ENCODE results near the gene DPRX. TPM values are rescaled to one million over a fixed set of nuclear protein-coding genes. Genes with fewer than 3 reads are reported as not detected.
"Not testable (repeated sequence)": the region's sequence is repeated elsewhere in the genome, so short reads cannot be mapped to it uniquely, and the experiment has no call there.

Gene DPRX
- total RNA-seq, 2 experiments from 2014 or later, result not detected

DNA sequence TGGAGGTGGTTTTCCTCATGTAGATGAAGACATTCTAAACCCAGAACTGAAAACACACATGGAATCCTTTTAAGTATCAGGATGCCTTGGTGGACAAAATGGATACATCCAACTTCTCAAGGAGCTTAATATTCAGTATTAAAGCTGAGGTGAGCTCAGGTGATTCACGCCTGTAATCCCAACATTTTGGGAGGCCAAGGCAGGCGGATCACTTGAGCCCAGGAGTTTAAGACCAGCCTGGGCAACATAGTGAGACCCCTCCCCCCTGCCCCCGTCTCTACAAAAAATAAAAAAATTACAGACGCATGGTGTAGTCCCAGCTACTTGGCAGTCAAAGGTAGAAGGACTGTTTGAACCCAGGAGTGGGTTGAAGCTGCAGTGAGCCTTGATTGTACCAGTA lies 28.8 kb downstream of the DPRX start:
- H3K27me3 Mint-ChIP-seq, result no peaks in the 10 kb centered on the region
- no peak for DNase-seq
- no peak overlapping the region for H3K4me3 Mint-ChIP-seq
- intact Hi-C loops (cut with micrococcal nuclease), result no loop called here
- ATAC-seq, result no peak
- H3K4me1 Mint-ChIP-seq (ENCODE audit: low read depth), result no peaks in the 10 kb centered on the region
- ChIA-PET CTCF (no interaction called here), POLR2A (no interaction called here)
- H3K36me3 Mint-ChIP-seq (ENCODE audit: low read depth), result no peaks in the 10 kb centered on the region
- TF ChIP-seq, protein P1, sequence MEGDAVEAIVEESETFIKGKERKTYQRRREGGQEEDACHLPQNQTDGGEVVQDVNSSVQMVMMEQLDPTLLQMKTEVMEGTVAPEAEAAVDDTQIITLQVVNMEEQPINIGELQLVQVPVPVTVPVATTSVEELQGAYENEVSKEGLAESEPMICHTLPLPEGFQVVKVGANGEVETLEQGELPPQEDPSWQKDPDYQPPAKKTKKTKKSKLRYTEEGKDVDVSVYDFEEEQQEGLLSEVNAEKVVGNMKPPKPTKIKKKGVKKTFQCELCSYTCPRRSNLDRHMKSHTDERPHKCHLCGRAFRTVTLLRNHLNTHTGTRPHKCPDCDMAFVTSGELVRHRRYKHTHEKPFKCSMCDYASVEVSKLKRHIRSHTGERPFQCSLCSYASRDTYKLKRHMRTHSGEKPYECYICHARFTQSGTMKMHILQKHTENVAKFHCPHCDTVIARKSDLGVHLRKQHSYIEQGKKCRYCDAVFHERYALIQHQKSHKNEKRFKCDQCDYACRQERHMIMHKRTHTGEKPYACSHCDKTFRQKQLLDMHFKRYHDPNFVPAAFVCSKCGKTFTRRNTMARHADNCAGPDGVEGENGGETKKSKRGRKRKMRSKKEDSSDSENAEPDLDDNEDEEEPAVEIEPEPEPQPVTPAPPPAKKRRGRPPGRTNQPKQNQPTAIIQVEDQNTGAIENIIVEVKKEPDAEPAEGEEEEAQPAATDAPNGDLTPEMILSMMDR (IDR thresholded peaks at IDR 0.05), result no peak
- H3K9me3 Mint-ChIP-seq, result peaks cover 10% of the 10 kb centered on the region
- H3K27ac Mint-ChIP-seq, result no peak overlapping the region

DNA sequence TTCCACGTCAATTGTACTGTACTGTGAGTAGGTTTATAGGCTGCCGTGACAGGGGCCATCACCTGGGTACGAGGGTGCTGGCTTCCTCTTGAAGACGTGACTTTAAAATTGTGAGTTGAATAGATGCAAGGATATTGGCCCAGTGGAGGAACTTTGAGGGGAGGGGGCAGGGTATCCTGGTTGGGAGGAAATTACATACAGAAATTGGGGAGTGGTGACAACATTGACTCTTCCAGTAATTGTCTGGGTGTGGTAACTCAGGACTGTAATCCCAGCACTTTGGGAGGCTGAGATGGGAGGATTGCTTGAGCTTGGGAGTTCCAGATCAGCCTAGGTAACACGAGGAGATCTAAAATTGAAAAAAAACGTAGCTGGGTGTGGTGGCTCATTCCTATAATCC lies 30.4 kb downstream of the DPRX start:
- Mint-ChIP-seq H3K36me3 (ENCODE audit: low read depth) (no peaks in the 10 kb centered on the region), H3K27me3 (no peaks in the 10 kb centered on the region), H3K27ac (no peak overlapping the region), H3K4me3 (no peak overlapping the region), H3K9me3 (peaks cover 7% of the 10 kb centered on the region), H3K4me1 (ENCODE audit: low read depth) (no peaks in the 10 kb centered on the region)
- TF ChIP-seq, protein P1 (IDR thresholded peaks at IDR 0.05), result no peak
- intact Hi-C loops (cut with micrococcal nuclease), result no loop called here
- no peak for DNase-seq
- ChIA-PET POLR2A (no interaction called here), CTCF (no interaction called here)
- no peak for ATAC-seq

DNA sequence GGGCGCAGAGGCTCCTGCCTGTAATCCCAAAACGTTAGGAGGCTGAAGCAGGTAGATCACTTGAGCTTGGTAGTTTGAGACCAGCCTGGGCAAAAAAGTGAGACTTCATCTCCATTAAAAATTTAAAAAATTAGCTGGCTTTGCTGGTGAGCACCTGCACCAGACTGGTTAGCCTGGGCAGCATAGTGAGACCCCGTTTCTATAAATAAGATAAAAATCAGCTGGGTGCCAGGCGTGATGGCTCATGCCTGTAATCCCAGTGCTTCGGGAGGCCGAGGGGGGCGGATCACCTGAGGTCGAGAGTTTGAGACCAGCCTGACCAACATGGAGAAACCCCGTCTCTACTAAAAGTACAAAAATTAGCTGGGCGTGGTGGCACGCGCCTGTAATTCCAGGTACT lies 32.4 kb downstream of the DPRX start:
- Mint-ChIP-seq H3K4me3 (no peak overlapping the region), H3K9me3 (peaks cover 4% of the 10 kb centered on the region), H3K27me3 (no peaks in the 10 kb centered on the region), H3K36me3 (ENCODE audit: low read depth) (no peaks in the 10 kb centered on the region), H3K27ac (no peak overlapping the region), H3K4me1 (ENCODE audit: low read depth) (no peaks in the 10 kb centered on the region)
- ChIA-PET POLR2A (no interaction called here), CTCF (interaction anchor here (1.0 kb wide), 1 partner anchor 239 kb away, joined by 3 read pairs; no protein-coding TSS in a partner anchor)
- TF ChIP-seq, protein P1 (IDR thresholded peaks at IDR 0.05), result no peak
- ATAC-seq, result no peak
- intact Hi-C loops (cut with micrococcal nuclease), result no loop called here
- DNase-seq, result no peak

DNA sequence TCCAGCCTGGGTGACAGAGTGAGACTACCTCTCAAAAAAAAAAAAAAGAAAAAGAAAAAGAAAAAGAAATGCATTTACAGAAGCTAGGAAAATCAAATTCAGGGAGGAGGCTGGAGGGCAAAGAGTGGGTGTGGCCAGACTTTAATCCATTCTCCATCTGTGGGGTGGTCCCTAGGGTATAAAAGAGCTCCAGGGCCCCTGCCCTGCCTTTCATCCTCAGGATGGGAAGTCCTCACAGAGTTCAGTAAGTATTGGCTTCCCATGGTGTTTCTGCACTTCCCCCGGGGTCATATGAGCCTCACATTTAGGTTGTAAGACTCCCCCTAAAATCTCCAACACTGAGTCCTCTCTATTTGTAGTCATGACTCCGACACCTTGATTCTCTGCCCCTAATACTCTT lies 33.0 kb downstream of the DPRX start:
- Mint-ChIP-seq H3K9me3 (peaks cover 4% of the 10 kb centered on the region), H3K36me3 (ENCODE audit: low read depth) (no peaks in the 10 kb centered on the region), H3K27me3 (no peaks in the 10 kb centered on the region), H3K27ac (no peak overlapping the region), H3K4me1 (ENCODE audit: low read depth) (no peaks in the 10 kb centered on the region), H3K4me3 (no peak overlapping the region)
- ATAC-seq (no peak), DNase-seq (no peak)
- POLR2A ChIA-PET, result no interaction called here
- intact Hi-C loops (cut with micrococcal nuclease), result no loop called here
- TF ChIP-seq, protein P1 (IDR thresholded peaks at IDR 0.05), result no peak
- CTCF ChIA-PET, result no interaction called here

DNA sequence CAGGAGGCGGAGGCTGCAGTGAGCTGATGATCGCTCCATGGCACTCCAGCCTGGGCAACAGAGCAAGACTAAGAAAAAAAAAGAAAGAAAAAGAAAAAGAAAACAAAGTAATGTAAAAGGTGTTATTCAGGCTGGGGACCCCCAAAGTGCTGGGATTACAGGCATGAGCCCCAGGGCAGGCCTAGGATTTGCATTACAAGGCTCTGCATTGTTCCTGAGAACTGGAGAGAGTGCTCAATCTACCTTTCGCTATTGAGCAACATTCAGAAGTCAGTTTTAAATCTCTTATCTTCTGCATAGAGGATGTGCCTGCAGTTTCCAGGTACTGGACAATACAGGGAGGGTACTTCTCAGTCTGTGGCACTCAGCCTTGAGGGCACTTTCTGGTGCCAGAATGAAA lies 34.5 kb downstream of the DPRX start:
- ATAC-seq; CTCF ChIA-PET; H3K4me3 Mint-ChIP-seq; H3K27ac Mint-ChIP-seq; DNase-seq; intact Hi-C loops (cut with micrococcal nuclease); H3K9me3 Mint-ChIP-seq; H3K36me3 Mint-ChIP-seq (ENCODE audit: low read depth); H3K27me3 Mint-ChIP-seq; H3K4me1 Mint-ChIP-seq (ENCODE audit: low read depth); POLR2A ChIA-PET: not testable (repeated sequence)

DNA sequence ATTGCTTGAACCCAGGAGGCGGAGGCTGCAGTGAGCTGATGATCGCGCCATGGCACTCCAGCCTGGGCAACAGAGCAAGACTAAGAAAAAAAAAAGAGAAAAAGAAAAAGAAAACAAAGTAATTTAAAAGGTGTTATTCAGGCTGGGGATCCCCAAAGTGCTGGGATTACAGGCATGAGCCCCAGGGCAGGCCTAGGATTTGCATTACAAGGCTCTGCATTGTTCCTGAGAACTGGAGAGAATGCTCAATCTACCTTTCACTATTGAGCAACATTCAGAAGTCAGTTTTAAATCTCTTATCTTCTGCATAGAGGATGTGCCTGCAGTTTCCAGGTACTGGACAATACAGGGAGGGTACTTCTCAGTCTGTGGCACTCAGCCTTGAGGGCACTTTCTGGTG lies 37.0 kb downstream of the DPRX start:
- ATAC-seq; H3K4me3 Mint-ChIP-seq; H3K4me1 Mint-ChIP-seq (ENCODE audit: low read depth); H3K27ac Mint-ChIP-seq; H3K27me3 Mint-ChIP-seq; H3K9me3 Mint-ChIP-seq; H3K36me3 Mint-ChIP-seq (ENCODE audit: low read depth); DNase-seq; POLR2A ChIA-PET; CTCF ChIA-PET; intact Hi-C loops (cut with micrococcal nuclease): not testable (repeated sequence)

Data from activated CD8-positive, alpha-beta T cell treated with anti-CD3 and anti-CD28 coated beads for 36 hours (primary cell).